HT1080 (cell line): ENCODE results near the gene NECTIN3. TPM values are rescaled to one million over a fixed set of nuclear protein-coding genes. Genes with fewer than 3 reads are reported as not detected.

Experiments
- DNase-seq: peaks from one replicate; pipeline ENCODE4 v3.0.0-alpha.2; 2015; ENCODE audit warnings: low read depth
- total RNA-seq: library from RNA; depleted of rRNA; stranded (reverse); fragments of >200 nt; shearing (Covaris generic); gene quantifications from 2 replicates; pipeline ENCODE4 v1.2.3, GENCODE V29; 2014

Gene NECTIN3
- total RNA-seq, 1 experiment from 2014 or later: 61.5 TPM

- DNase-seq: no peak
Measured at GRCh38 chr3:111081008-111081545, 9.5 kb downstream of the NECTIN3 start.

GRCh38 chr3:111084911-111085310 lies 13.3 kb downstream of the NECTIN3 start:
- no peak for DNase-seq

- DNase-seq: no peak
Measured at GRCh38 chr3:111087924-111088469, 16.4 kb downstream of the NECTIN3 start.

- no peak for DNase-seq
Measured at GRCh38 chr3:111096487-111097209, 25.0 kb downstream of the NECTIN3 start.

GRCh38 chr3:111103807-111104206 lies 32.2 kb downstream of the NECTIN3 start:
- DNase-seq: no peak

GRCh38 chr3:111106993-111107661 lies 35.5 kb downstream of the NECTIN3 start:
- DNase-seq: no peak

GRCh38 chr3:111107662-111108035 lies 36.0 kb downstream of the NECTIN3 start:
- no peak for DNase-seq

- no peak for DNase-seq
Measured at GRCh38 chr3:111112913-111113312, 41.3 kb downstream of the NECTIN3 start.

GRCh38 chr3:111128884-111129283 lies 57.3 kb downstream of the NECTIN3 start:
- peak; percentile 10 for DNase-seq

GRCh38 chr3:111130827-111131226 lies 59.2 kb downstream of the NECTIN3 start:
- DNase-seq: no peak

- no peak for DNase-seq
Measured at GRCh38 chr3:111134302-111134701, 62.7 kb downstream of the NECTIN3 start.

- DNase-seq: peak; percentile 67
Measured at GRCh38 chr3:111151438-111151837, 79.8 kb downstream of the NECTIN3 start.

- no peak for DNase-seq
Measured at GRCh38 chr3:111152496-111152895, 80.9 kb downstream of the NECTIN3 start.

GRCh38 chr3:111156517-111156916 lies 84.9 kb downstream of the NECTIN3 start:
- DNase-seq: no peak

GRCh38 chr3:111159391-111159790 lies 87.8 kb downstream of the NECTIN3 start:
- DNase-seq: peak; percentile 31

GRCh38 chr3:111164621-111165020 lies 93.0 kb downstream of the NECTIN3 start:
- no peak for DNase-seq

GRCh38 chr3:111165411-111165810 lies 93.8 kb downstream of the NECTIN3 start:
- no peak for DNase-seq

GRCh38 chr3:111173328-111173900 lies 101.8 kb downstream of the NECTIN3 start:
- DNase-seq: peak; percentile 37

- no peak for DNase-seq
Measured at GRCh38 chr3:111173906-111174305, 102.3 kb downstream of the NECTIN3 start.

- no peak for DNase-seq
Measured at GRCh38 chr3:111190518-111190917, 118.9 kb downstream of the NECTIN3 start.

- DNase-seq: no peak
Measured at GRCh38 chr3:111193472-111193871, 121.9 kb downstream of the NECTIN3 start.

GRCh38 chr3:111194048-111194447 lies 122.4 kb downstream of the NECTIN3 start:
- DNase-seq: no peak
